Right lobe of liver (tissue), 6 donors: ENCODE measurements around the gene PAXX. TPM values are rescaled to one million over a fixed set of nuclear protein-coding genes. Genes with fewer than 3 reads are reported as not detected.

Source experiments
- ATAC-seq, 4 donors: fragments of 200-7000 bp; cut with Tn5 transposase; one replicate each; pipeline ENCODE4 v1.9.1; 2020; ENCODE audit warnings: mild to moderate bottlenecking in 4 of 4, moderate library complexity in 4 of 4
- DNase-seq, 3 donors: peaks; one replicate each; pipeline ENCODE4 v3.0.0-alpha.2; 2020
- H3K27ac ChIP-seq, 3 donors: fragments of 200-600 bp; one replicate each; pipeline ENCODE4 v1.8.0; 2022
- H3K27me3 ChIP-seq, 2 donors: fragments of 200-600 bp; one replicate each; pipeline ENCODE4 v1.8.0; 2022
- H3K36me3 ChIP-seq, 4 donors: fragments of 200-600 bp; sonication (generic) in 1 of 4; one replicate each; pipeline versions ENCODE4 v1.5.1 to v1.8.0; 2017 to 2022; ENCODE audit warnings: control low read depth in 1 of 4
- H3K4me1 ChIP-seq, 4 donors: fragments of 200-600 bp; sonication (generic) in 1 of 4; one replicate each; pipeline versions ENCODE4 v1.5.1 to v1.8.0; 2017 to 2022; ENCODE audit warnings: control low read depth in 1 of 4
- H3K4me3 ChIP-seq, 3 donors: fragments of 200-600 bp; one replicate each; pipeline ENCODE4 v1.8.0; 2022
- H3K9me3 ChIP-seq, 4 donors: fragments of 200-600 bp; sonication (generic) in 1 of 4; one replicate each; pipeline versions ENCODE4 v1.5.1 to v1.8.0; 2017 to 2022; ENCODE audit warnings: control low read depth in 1 of 4
- CTCF ChIP-seq, 4 donors: fragments of 200-600 bp in 3 of 4; fragments of 450-650 bp in 1 of 4; IDR thresholded peaks; one replicate each; pipeline versions ENCODE4 v1.5.1 to v1.8.0; 2016 to 2022; ENCODE audit warnings: antibody characterized with exemption in 4 of 4, mild to moderate bottlenecking in 2 of 4
- POLR2A ChIP-seq: fragments of 450-650 bp; IDR thresholded peaks from one replicate; pipeline ENCODE4 v1.6.1; 2017; ENCODE audit warnings: antibody characterized with exemption, mild to moderate bottlenecking
- whole genome bisulfite sequencing: methylation state at CpG from one replicate; pipeline ENCODE4 v1.1.6; 2018; ENCODE audit warnings: low coverage, low lambda C conversion rate; ENCODE audit not compliant: insufficient coverage; ENCODE audit errors: missing lambda C conversion rate; 5-methylcytosine and 5-hydroxymethylcytosine counted together
- intact Hi-C, 2 donors: fragments of 100-400 bp; cut with DNase I; formaldehyde crosslinking; loops; one replicate each; pipeline versions ENCODE4 v1.11.2 to v1.14.1; 2022
- long read RNA-seq: library from polyadenylated mRNA; unstranded; transcript quantifications from one replicate; pipeline ENCODE4 v2.0.0, GENCODE V29; 2019
- total RNA-seq, 6 experiments: library from RNA; depleted of rRNA in 2 of 6; stranded (reverse); fragments of >200 nt in 2 of 6; fragmentation: NEBNext Ultra II Directional in 3 of 6; extraction: Animal tissue kit (Norgen Biotek cat#: 25700) in 3 of 6; gene quantifications; one replicate each; pipeline versions ENCODE4 v1.1.0 to v1.2.4, GENCODE V29; 2016 to 2023
- donor health status: DM: no; HTN: yes; CAD: no.
- donor health status: DM: no; HTN: no; CAD: no.
- donor health status: DM: no; HTN: no; CAD: no.
- donor health status: DM: no; HTN: yes; CAD: no.
- donor health status: DM: no; HTN: yes; CAD: no.

PAXX gene
- total RNA-seq: 10 to 100 TPM; 13.8 to 34.5 (median 23.3) TPM
- long read RNA-seq, transcript PAXX-201 (7 exons, 812 nt): major isoform, 5 of 12 reads
- long read RNA-seq, partial matches to known transcripts: 0 of 12 reads
- long read RNA-seq, other reads (novel, unspliced or antisense): 6 of 12 reads

GRCh38 chr9:136991993-136992818 lies at the start of gene PAXX:
TSS of gene PAXX (plus strand) at chr9:136992422. CDS start at chr9:136992444, 22 bp downstream.
- no peaks in the 10 kb centered on the region for H3K36me3 ChIP-seq
- DNase-seq (peak; percentile 95 to 96 (median 95)), ATAC-seq (peak; percentile 92 to 97 (median 94))
- intact Hi-C loops: no loop called here
- no peaks in the 10 kb centered on the region for H3K9me3 ChIP-seq
- H3K4me1 ChIP-seq: peaks cover 0 to 14% (median 5%) of the 10 kb centered on the region in 4 donors
- no peak for TF ChIP-seq CTCF (IDR thresholded peaks at IDR 0.05)
- TF ChIP-seq POLR2A: peak; percentile 40
- H3K27me3 ChIP-seq: no peaks in the 10 kb centered on the region
- peak within 1 kb of the TSS; percentile 66 to 86 (median 77) for H3K4me3 ChIP-seq
- peak within 1 kb of the TSS in 2 of 3 donors; percentile 63 to 69 for H3K27ac ChIP-seq
- no CpG with 5 or more reads among the region's 92 CpGs for WGBS

GRCh38 chr9:136942881-136943230 lies 49.4 kb upstream of the PAXX start:
- peaks cover 6 to 24% (median 22%) of the 10 kb centered on the region in 4 donors for H3K36me3 ChIP-seq
- intact Hi-C loops: loop anchor here in 1 of 2 donors (10.0 kb wide), 2 partner anchors 58 to 92 kb away; partner anchors contain the start of genes FUT7 and TRAF2
- H3K9me3 ChIP-seq: no peaks in the 10 kb centered on the region
- DNase-seq: peak in 1 of 3 donors; percentile 62
- WGBS: 70% methylated on average over 2 of the region's 16 CpGs
- H3K27ac ChIP-seq: peak overlapping the region; percentile 88 to 98 (median 93)
- H3K27me3 ChIP-seq: no peaks in the 10 kb centered on the region
- peak overlapping the region; percentile 72 to 94 (median 75) for H3K4me3 ChIP-seq
- H3K4me1 ChIP-seq: peaks cover 0 to 48% (median 22%) of the 10 kb centered on the region in 4 donors
- TF ChIP-seq POLR2A (no peak), CTCF (IDR thresholded peaks at IDR 0.05) (no peak)
- no peak for ATAC-seq

GRCh38 chr9:136943291-136944211 lies 48.7 kb upstream of the PAXX start:
- peak; percentile 59 to 71 (median 63) for DNase-seq
- no CpG with 5 or more reads among the region's 61 CpGs for WGBS

More at GRCh38 chr9:136943291-136944211, 48.7 kb upstream of the PAXX start:
- Histone ChIP-seq H3K27me3 (no peaks in the 10 kb centered on the region), H3K27ac (peak overlapping the region; percentile 88 to 98 (median 93)), H3K36me3 (peaks cover 6 to 24% (median 22%) of the 10 kb centered on the region in 4 donors), H3K9me3 (no peaks in the 10 kb centered on the region), H3K4me3 (peak overlapping the region; percentile 72 to 94 (median 75)), H3K4me1 (peaks cover 0 to 51% (median 23%) of the 10 kb centered on the region in 4 donors)
- no peak for TF ChIP-seq POLR2A
- TF ChIP-seq CTCF (IDR thresholded peaks at IDR 0.05): no peak
- ATAC-seq: no peak
- intact Hi-C loops: loop anchor here in 1 of 2 donors (10.0 kb wide), 2 partner anchors 59 to 91 kb away; partner anchors contain the start of genes FUT7 and TRAF2
